C4-2B (cell line): ENCODE data around the gene PACS2.

Source experiments
- ZFX ChIP-seq: fragments of 450-650 bp; IDR thresholded peaks from 2 replicates; pipeline ENCODE4 v1.6.1; 2017
- TF ChIP-seq, protein P1 (sequence below): fragments of 450-650 bp; conservative IDR thresholded peaks from 2 replicates; pipeline ENCODE4 v1.5.1; 2017; ENCODE audit warnings: mild to moderate bottlenecking

DNA sequence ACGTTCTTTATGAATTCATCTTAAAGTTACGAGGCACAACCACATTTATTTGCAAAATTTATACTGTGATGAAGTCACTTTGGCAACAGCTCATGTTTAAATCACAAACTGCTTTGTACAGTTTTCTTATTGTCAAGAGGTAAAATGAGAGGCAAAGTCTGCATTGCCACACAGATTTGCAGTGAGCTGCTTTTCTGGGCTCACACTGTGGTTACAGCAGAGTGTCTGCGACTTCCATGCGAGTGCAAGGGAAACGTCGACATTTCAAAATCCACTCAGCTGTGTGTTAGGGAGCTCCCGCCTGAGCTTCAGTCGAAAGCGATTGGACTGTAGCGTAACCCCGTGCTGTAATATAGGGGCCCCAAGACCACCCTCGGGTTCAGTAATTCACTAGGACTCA, 118.1 kb downstream of the PACS2 start:
- TF ChIP-seq, protein P1, sequence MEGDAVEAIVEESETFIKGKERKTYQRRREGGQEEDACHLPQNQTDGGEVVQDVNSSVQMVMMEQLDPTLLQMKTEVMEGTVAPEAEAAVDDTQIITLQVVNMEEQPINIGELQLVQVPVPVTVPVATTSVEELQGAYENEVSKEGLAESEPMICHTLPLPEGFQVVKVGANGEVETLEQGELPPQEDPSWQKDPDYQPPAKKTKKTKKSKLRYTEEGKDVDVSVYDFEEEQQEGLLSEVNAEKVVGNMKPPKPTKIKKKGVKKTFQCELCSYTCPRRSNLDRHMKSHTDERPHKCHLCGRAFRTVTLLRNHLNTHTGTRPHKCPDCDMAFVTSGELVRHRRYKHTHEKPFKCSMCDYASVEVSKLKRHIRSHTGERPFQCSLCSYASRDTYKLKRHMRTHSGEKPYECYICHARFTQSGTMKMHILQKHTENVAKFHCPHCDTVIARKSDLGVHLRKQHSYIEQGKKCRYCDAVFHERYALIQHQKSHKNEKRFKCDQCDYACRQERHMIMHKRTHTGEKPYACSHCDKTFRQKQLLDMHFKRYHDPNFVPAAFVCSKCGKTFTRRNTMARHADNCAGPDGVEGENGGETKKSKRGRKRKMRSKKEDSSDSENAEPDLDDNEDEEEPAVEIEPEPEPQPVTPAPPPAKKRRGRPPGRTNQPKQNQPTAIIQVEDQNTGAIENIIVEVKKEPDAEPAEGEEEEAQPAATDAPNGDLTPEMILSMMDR = no peak
- TF ChIP-seq ZFX = no peak
